Calu3 (cell line): ENCODE results near the gene SH3RF3. TPM values are rescaled to one million over a fixed set of nuclear protein-coding genes. Genes with fewer than 3 reads are reported as not detected.

ENCODE experiments used
- BruUV-seq: library from RNA; stranded (reverse); fragments of 400-500 nt; replicated peaks from 2 replicates; lab custom pipeline; 2021; lab: Mats Ljungman, UMichigan
- CTCF ChIA-PET: fragments of 300-600 bp; sonication (Branson Sonifier 250); formaldehyde crosslinking; loops from one replicate; lab custom pipeline; 2022; ENCODE audit warnings: antibody characterized with exemption; lab: Charles Lee
- DNase-seq: peaks from one replicate; pipeline ENCODE4 v3.0.0; 2022
- H3K27ac Mint-ChIP-seq: one replicate; pipeline ENCODE4 v1.8.0; 2022; ENCODE audit warnings: mixed read lengths; ENCODE audit not compliant: unreplicated experiment
- H3K27me3 Mint-ChIP-seq: one replicate; pipeline ENCODE4 v1.8.0; 2022; ENCODE audit warnings: mixed read lengths; ENCODE audit not compliant: unreplicated experiment
- H3K36me3 Mint-ChIP-seq: one replicate; pipeline ENCODE4 v1.8.0; 2022; ENCODE audit warnings: mild to moderate bottlenecking, moderate library complexity, mixed read lengths; ENCODE audit not compliant: insufficient read depth, unreplicated experiment
- H3K4me1 Mint-ChIP-seq: one replicate; pipeline ENCODE4 v1.8.0; 2022; ENCODE audit warnings: mild to moderate bottlenecking, low read depth, mixed read lengths; ENCODE audit not compliant: unreplicated experiment
- H3K4me3 Mint-ChIP-seq: one replicate; pipeline ENCODE4 v1.8.0; 2022; ENCODE audit warnings: mild to moderate bottlenecking, low read depth, moderate library complexity, mixed read lengths; ENCODE audit not compliant: unreplicated experiment
- H3K9me3 Mint-ChIP-seq: one replicate; pipeline ENCODE4 v1.8.0; 2022; ENCODE audit warnings: low read depth, mixed read lengths; ENCODE audit not compliant: unreplicated experiment
- CTCF ChIP-seq: fragments of 200-600 bp; IDR thresholded peaks from one replicate; pipeline ENCODE4 v1.8.0; 2022; ENCODE audit warnings: antibody characterized with exemption; ENCODE audit not compliant: unreplicated experiment
- intact Hi-C: fragments of 100-400 bp; cut with micrococcal nuclease; formaldehyde crosslinking; loops from one replicate; pipeline ENCODE4 v1.10.0; 2022; ENCODE audit not compliant: unreplicated experiment
- total RNA-seq: library from RNA; stranded (reverse); gene quantifications from 2 replicates; pipeline ENCODE4 v1.2.3, GENCODE V29; 2022

Gene SH3RF3
- total RNA-seq, 1 experiment from 2014 or later = 0.17 TPM

GRCh38 chr2:109353806-109354745 is 225.1 kb downstream of the SH3RF3 start:
- no peak for DNase-seq
- no peak overlapping the region for H3K4me3 Mint-ChIP-seq
- peaks cover 4% of the 10 kb centered on the region for H3K9me3 Mint-ChIP-seq
- intact Hi-C loops = no loop called here
- H3K27ac Mint-ChIP-seq = no peak overlapping the region
- no peaks in the 10 kb centered on the region for H3K36me3 Mint-ChIP-seq
- BruUV-seq = no TSS peak
- H3K27me3 Mint-ChIP-seq = peaks cover 75% of the 10 kb centered on the region
- H3K4me1 Mint-ChIP-seq = no peaks in the 10 kb centered on the region
- TF ChIP-seq CTCF = no peak
- CTCF ChIA-PET = no interaction called here

GRCh38 chr2:109355192-109355843 is 226.3 kb downstream of the SH3RF3 start:
- Mint-ChIP-seq H3K36me3 (no peaks in the 10 kb centered on the region), H3K27me3 (peaks cover 70% of the 10 kb centered on the region), H3K9me3 (peaks cover 5% of the 10 kb centered on the region), H3K27ac (no peak overlapping the region), H3K4me3 (no peak overlapping the region), H3K4me1 (no peaks in the 10 kb centered on the region)
- CTCF ChIA-PET = interaction anchor here (0.7 kb wide), 1 partner anchor 141 kb away, joined by 3 read pairs; no protein-coding TSS in a partner anchor
- BruUV-seq = no TSS peak
- no peak for TF ChIP-seq CTCF
- intact Hi-C loops = no loop called here
- DNase-seq = no peak

- DNase-seq = no peak
- H3K4me1 Mint-ChIP-seq = no peaks in the 10 kb centered on the region
- H3K27me3 Mint-ChIP-seq = peaks cover 58% of the 10 kb centered on the region
- CTCF ChIA-PET = no interaction called here
- H3K27ac Mint-ChIP-seq = no peak overlapping the region
- intact Hi-C loops = no loop called here
- no peak overlapping the region for H3K4me3 Mint-ChIP-seq
- TF ChIP-seq CTCF = no peak
- peaks cover 5% of the 10 kb centered on the region for H3K9me3 Mint-ChIP-seq
- no peaks in the 10 kb centered on the region for H3K36me3 Mint-ChIP-seq
- BruUV-seq = no TSS peak
Measured at GRCh38 chr2:109356324-109357035, 227.5 kb downstream of the SH3RF3 start.

GRCh38 chr2:109364217-109364616 is 235.2 kb downstream of the SH3RF3 start:
- Mint-ChIP-seq H3K9me3 (peaks cover under 1% of the 10 kb centered on the region), H3K4me3 (no peak overlapping the region), H3K4me1 (no peaks in the 10 kb centered on the region), H3K36me3 (no peaks in the 10 kb centered on the region), H3K27ac (no peak overlapping the region), H3K27me3 (peaks cover 48% of the 10 kb centered on the region)
- CTCF ChIA-PET = no interaction called here
- no TSS peak for BruUV-seq
- intact Hi-C loops = no loop called here
- no peak for DNase-seq
- no peak for TF ChIP-seq CTCF
